Psoas muscle (tissue), 8 donors: ENCODE results near the gene MMS19. TPM values are rescaled to one million over a fixed set of nuclear protein-coding genes. Genes with fewer than 3 reads are reported as not detected.
"Not testable (repeated sequence)": the region's sequence is repeated elsewhere in the genome, so short reads cannot be mapped to it uniquely, and the experiment has no call there.

Experiments
- ATAC-seq, 4 donors: fragments of 200-7000 bp; cut with Tn5 transposase; one replicate each; pipeline ENCODE4 v1.9.1; 2020; ENCODE audit warnings: moderate library complexity in 3 of 4, mild to moderate bottlenecking in 2 of 4
- DNase-seq, 2 donors: peaks; one replicate each; pipeline ENCODE4 v3.0.0-alpha.2; 2020
- H3K27ac ChIP-seq: fragments of 200-600 bp; one replicate; pipeline ENCODE4 v1.8.0; 2022
- H3K27me3 ChIP-seq, 3 donors: fragments of 200-600 bp in 1 of 3; one replicate each; pipeline versions ENCODE4 v1.6.1 to v1.8.0; 2013 to 2022; ENCODE audit warnings: low read length in 2 of 3, mild to moderate bottlenecking in 2 of 3, moderate library complexity in 1 of 3; ENCODE audit not compliant: insufficient read depth in 3 of 3
- H3K36me3 ChIP-seq, 2 donors: fragments of 200-600 bp in 1 of 2; one replicate each; pipeline versions ENCODE4 v1.6.1 to v1.8.0; 2013 to 2022; ENCODE audit warnings: low read depth in 1 of 2, mild to moderate bottlenecking in 1 of 2, moderate library complexity in 1 of 2; ENCODE audit not compliant: insufficient read depth in 1 of 2
- H3K4me1 ChIP-seq: fragments of 200-600 bp; one replicate; pipeline ENCODE4 v1.8.0; 2022
- H3K4me3 ChIP-seq: fragments of 200-600 bp; one replicate; pipeline ENCODE4 v1.8.0; 2022; ENCODE audit warnings: mild to moderate bottlenecking
- H3K9me3 ChIP-seq: fragments of 200-600 bp; one replicate; pipeline ENCODE4 v1.8.0; 2022
- WGBS, 3 donors: extraction: QIAGEN DNeasy Blood & Tissue Kit; methylation state at CpG; one replicate each; pipeline versions ENCODE4 v1.1.6 to v1.1.7; 2013; 5-methylcytosine and 5-hydroxymethylcytosine counted together
- intact Hi-C, 2 donors: fragments of 100-400 bp; cut with DNase I; formaldehyde crosslinking; loops; one replicate each; pipeline versions ENCODE4 v1.11.0 to v1.14.2; 2022
- polyA plus RNA-seq, 3 donors: library from polyadenylated mRNA; stranded (reverse); fragments of 200-250 nt; gene quantifications; one replicate each; pipeline ENCODE4 v1.2.3, GENCODE V29; 2013
- total RNA-seq, 4 donors: library from RNA; stranded (reverse); fragmentation: NEBNext Ultra II Directional in 2 of 4; extraction: Animal tissue kit (Norgen Biotek cat#: 25700) in 2 of 4; gene quantifications; one replicate each; pipeline versions ENCODE4 v1.2.1 to v1.2.4, GENCODE V29; 2021 to 2023
- TF ChIP-seq, protein P1 (sequence below): fragments of 200-600 bp; IDR thresholded peaks from one replicate; pipeline ENCODE4 v1.8.0; 2022; ENCODE audit warnings: antibody characterized with exemption
- donor health status: healthy with polysubstance abuse.
- donor health status: DM: no; HTN: no; CAD: no; lungs with moderate emphysema.
- donor health status: Bipolar disorder and iron deficiency.
- donor health status: healthy.
- donor health status: DM: yes; HTN: yes; CAD: no.
- donor health status: DM: no; HTN: no; CAD: no.
- donor health status: DM: no; HTN: no; CAD: no.
- donor health status: DM: yes; HTN: yes; CAD: no.

Gene MMS19
- total and polyA plus RNA-seq, 7 donors = 29.8 to 47.6 (median 35.1) TPM

DNA sequence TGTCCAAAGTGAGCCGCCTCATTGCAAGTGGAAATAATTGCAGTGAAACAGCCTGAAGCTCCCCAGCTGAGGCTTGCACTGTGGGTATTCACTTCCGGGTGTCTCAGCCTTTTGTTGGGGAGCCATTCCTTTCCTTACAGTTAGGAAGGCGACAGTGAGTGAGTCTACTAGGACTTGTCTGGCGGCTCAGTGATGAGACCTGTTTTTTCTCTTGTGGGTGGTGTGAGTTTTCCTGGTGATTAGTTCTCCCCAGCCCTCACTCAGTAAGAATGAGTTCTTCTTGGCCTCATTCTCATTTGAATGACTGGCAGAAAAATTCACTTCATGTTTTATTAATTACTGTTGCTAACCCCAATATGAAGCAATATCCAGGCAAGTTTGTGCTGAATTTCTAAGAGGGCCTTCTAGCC lies 69.6 kb downstream of the MMS19 start:
- ATAC-seq = no peak
- Histone ChIP-seq H3K4me1 (peaks cover 22% of the 10 kb centered on the region), H3K27me3 (no peaks in the 10 kb centered on the region), H3K36me3 (peaks cover 6 to 42% of the 10 kb centered on the region in 2 donors), H3K4me3 (peak overlapping the region; percentile 94), H3K9me3 (no peaks in the 10 kb centered on the region), H3K27ac (peak overlapping the region; percentile 91)
- TF ChIP-seq, protein P1, sequence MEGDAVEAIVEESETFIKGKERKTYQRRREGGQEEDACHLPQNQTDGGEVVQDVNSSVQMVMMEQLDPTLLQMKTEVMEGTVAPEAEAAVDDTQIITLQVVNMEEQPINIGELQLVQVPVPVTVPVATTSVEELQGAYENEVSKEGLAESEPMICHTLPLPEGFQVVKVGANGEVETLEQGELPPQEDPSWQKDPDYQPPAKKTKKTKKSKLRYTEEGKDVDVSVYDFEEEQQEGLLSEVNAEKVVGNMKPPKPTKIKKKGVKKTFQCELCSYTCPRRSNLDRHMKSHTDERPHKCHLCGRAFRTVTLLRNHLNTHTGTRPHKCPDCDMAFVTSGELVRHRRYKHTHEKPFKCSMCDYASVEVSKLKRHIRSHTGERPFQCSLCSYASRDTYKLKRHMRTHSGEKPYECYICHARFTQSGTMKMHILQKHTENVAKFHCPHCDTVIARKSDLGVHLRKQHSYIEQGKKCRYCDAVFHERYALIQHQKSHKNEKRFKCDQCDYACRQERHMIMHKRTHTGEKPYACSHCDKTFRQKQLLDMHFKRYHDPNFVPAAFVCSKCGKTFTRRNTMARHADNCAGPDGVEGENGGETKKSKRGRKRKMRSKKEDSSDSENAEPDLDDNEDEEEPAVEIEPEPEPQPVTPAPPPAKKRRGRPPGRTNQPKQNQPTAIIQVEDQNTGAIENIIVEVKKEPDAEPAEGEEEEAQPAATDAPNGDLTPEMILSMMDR = no peak
- 60 to 74% (median 73%) methylated on average over 4 of the region's 4 CpGs for WGBS, 3 donors
- no peak for DNase-seq
- intact Hi-C loops = no loop called here

DNA sequence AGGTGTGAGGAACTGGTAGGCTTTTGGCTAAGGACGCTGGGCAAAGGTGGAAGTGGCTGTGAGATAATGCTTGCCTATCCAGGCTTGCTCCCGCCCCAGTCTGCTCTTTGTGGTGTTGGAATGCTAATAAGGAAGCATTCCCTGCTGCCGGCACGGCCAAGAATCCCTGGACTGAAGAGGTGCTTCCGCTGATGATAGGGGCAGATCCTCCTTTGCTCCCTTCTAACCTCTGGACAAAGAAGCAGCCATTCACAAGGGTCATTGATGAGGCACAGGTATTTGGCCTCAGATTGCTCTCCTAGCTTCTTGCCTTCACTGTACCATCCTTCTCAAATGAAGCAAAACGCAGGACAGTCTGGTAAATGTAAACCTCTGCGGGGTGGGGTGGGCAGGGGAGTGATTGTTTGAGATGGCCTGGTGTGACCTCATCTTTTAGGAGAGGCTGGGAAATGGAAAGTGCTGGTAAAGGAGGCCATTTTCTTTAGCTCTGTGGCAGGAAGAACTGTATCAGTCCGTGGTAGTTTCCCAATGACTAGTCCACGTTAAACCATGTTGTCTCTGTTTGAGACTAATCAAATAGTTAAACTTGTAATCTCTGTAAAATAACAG lies 70.5 kb downstream of the MMS19 start:
- WGBS, 3 donors = 18 to 29% (median 21%) methylated on average over 9 of the region's 9 CpGs
- H3K36me3 ChIP-seq = peaks cover 6 to 46% of the 10 kb centered on the region in 2 donors
- H3K27me3 ChIP-seq = no peaks in the 10 kb centered on the region
- peak overlapping the region; percentile 94 for H3K4me3 ChIP-seq
- ATAC-seq = no peak
- TF ChIP-seq, protein P1 = no peak
- DNase-seq = no peak
- intact Hi-C loops = no loop called here
- H3K27ac ChIP-seq = peak overlapping the region; percentile 91
- H3K9me3 ChIP-seq = no peaks in the 10 kb centered on the region
- H3K4me1 ChIP-seq = peaks cover 30% of the 10 kb centered on the region

DNA sequence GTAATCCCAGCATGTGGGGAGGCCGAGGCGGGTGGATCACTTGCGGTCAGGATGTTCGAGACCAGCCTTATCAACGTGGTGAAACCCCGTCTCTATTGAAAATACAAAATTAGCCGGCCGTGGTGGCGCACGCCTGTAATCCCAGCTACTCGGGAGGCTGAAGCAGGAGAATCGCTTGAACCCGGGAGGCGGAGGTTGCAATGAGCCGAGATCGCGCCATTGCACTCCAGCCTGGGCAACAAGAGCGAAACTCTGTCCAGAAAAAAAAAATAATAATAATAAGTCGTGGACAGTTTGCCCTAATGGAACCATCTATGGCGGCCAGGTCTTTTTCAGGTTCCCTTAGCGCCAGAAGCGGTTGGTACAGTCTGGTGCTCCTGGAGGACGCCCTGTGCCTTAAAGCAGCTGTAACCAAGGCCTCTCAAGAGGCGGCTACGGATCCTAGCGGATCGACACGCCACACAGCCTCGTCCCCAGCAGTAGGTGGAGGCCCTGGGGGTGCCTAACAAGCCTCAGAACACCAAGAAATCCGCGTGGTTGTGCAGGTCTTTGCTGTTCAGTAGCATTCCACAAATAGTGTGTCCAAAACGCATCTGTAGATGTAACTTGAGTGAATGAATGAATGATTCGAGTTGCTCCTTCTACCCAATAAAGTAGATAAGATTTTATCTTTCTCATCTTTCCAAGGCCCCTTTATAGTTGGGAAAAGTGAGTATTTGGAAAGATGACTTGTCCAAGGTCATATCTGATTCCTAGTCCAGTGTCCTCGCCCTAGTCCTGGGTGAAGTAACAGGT lies 71.2 kb downstream of the MMS19 start:
- TF ChIP-seq, protein P1 = no peak
- ATAC-seq = no peak
- no peak for DNase-seq
- intact Hi-C loops = no loop called here
- H3K27ac ChIP-seq = peak overlapping the region; percentile 91
- H3K4me1 ChIP-seq = peaks cover 30% of the 10 kb centered on the region
- H3K9me3 ChIP-seq = no peaks in the 10 kb centered on the region
- peak overlapping the region; percentile 94 for H3K4me3 ChIP-seq
- no peaks in the 10 kb centered on the region for H3K27me3 ChIP-seq
- 13 to 21% (median 18%) methylated on average over 34 of the region's 34 CpGs for WGBS, 3 donors
- H3K36me3 ChIP-seq = peaks cover 6 to 47% of the 10 kb centered on the region in 2 donors

DNA sequence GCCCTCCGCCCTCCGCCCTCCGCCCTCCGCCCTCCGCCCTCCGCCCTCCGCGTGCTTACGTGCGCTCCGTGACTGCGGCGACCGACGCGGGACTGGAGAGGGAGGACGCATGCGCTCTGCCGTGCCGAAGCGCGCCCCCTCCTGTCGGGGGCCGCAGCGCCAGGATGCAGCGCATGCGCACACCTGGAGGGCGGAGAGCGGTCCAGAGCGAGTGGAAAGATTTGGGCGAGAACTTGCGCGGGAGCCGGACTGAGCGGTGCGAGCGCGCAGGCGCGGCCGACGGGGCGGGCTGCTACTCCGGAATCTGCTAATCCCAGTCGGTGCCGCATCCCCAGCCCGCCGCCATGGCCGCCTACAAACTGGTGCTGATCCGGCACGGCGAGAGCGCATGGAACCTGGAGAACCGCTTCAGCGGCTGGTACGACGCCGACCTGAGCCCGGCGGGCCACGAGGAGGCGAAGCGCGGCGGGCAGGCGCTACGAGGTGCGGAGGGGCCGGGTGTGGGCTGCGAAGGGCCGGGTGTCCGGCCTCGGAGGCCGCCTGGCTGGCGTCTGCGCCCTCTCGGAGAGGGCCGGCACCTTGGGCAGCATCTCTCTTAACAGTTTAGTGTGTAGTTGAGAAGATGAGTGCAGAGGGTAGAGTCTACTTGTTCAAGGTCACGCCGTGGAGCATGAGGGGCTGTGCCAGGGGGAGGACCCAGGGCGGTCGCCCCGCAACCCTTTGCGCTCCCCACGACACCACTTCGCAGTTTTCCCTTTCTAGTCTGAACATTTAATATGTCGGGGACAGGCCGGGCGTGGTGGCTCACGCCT lies 72.1 kb downstream of the MMS19 start, which contains the start of gene PGAM1:
Gene PGAM1, plus strand, starts transcription at position 228 of the 812 bp plus-strand sequence. Its CDS starts 117 bp downstream, at position 345.
- DNase-seq (peak; percentile 95 to 98), ATAC-seq (peak; percentile 96 to 97 (median 96))
- intact Hi-C loops = no loop called here
- H3K4me3 ChIP-seq = peak within 1 kb of the TSS; percentile 94
- TF ChIP-seq, protein P1 = peak; percentile 58
- WGBS, 3 donors = 0 to 1% (median 1%) methylated on average over 53 to 88 of the region's 90 CpGs
- H3K9me3 ChIP-seq = no peaks in the 10 kb centered on the region
- H3K27ac ChIP-seq = peak within 1 kb of the TSS; percentile 91
- peaks cover 2 to 39% of the 10 kb centered on the region in 2 donors for H3K36me3 ChIP-seq
- peaks cover 30% of the 10 kb centered on the region for H3K4me1 ChIP-seq
- no peaks in the 10 kb centered on the region for H3K27me3 ChIP-seq

DNA sequence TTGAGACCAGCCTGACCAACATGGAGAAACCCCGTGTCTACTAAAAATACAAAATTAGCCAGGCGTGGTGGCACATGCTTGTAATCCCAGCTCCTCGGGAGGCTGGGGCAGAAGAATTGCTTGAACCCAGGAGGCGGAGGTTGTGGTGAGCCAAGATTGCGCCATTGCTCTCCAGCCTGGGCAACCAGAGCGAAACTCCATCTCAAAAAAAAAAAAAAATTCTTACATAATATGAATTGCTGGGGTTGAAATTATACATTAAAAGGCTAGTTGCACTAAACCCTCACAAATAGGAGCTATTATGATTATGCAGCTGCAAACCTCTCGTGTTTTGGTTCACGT lies 74.5 kb downstream of the MMS19 start:
- H3K27ac ChIP-seq, intact Hi-C loops, H3K27me3 ChIP-seq, H3K4me3 ChIP-seq, ATAC-seq, DNase-seq, H3K9me3 ChIP-seq: not testable (repeated sequence)
- 66 to 81% (median 72%) methylated on average over 8 of the region's 8 CpGs for WGBS, 3 donors
- peaks cover 0 to 19% of the 10 kb centered on the region in 2 donors for H3K36me3 ChIP-seq
- H3K4me1 ChIP-seq = peaks cover 30% of the 10 kb centered on the region
